HEK293T (cell line): ENCODE measurements around the gene FBXL16.

Experiments
- CTCF ChIA-PET: fragments of 350-600 bp; formaldehyde crosslinking; extraction: SDS; loops from one replicate; lab custom pipeline; 2021; ENCODE audit warnings: antibody characterized with exemption, inconsistent platforms; lab: Yijun Ruan, JAX
- POLR2A ChIA-PET: fragments of 350-600 bp; formaldehyde crosslinking; extraction: SDS; loops from one replicate; lab custom pipeline; 2020; ENCODE audit warnings: antibody characterized with exemption, inconsistent platforms; lab: Yijun Ruan, JAX
- DNase-seq: peaks from one replicate; pipeline ENCODE4 v3.0.0; 2012; ENCODE audit warnings: mixed read lengths; ENCODE audit errors: extremely low spot score
- ARNT ChIP-seq: fragments of 450-650 bp; IDR thresholded peaks from 2 replicates; pipeline ENCODE4 v1.6.1; 2017; ENCODE audit warnings: mild to moderate bottlenecking
- BHLHE40 ChIP-seq: fragments of 450-650 bp; IDR thresholded peaks from 2 replicates; pipeline ENCODE4 v1.6.1; 2016; ENCODE audit warnings: mild to moderate bottlenecking, moderate library complexity, borderline replicate concordance
- CTBP1 ChIP-seq: fragments of 450-650 bp; IDR thresholded peaks from 2 replicates; pipeline ENCODE4 v1.6.1; 2016; ENCODE audit warnings: borderline replicate concordance
- ELF4 ChIP-seq: fragments of 450-650 bp; IDR thresholded peaks from 2 replicates; pipeline ENCODE4 v1.6.1; 2017; ENCODE audit warnings: antibody characterized with exemption
- FOXA1 ChIP-seq: fragments of 450-650 bp; IDR thresholded peaks from 2 replicates; pipeline ENCODE4 v1.6.1; 2016; ENCODE audit warnings: mild to moderate bottlenecking
- FOXK2 ChIP-seq: fragments of 450-650 bp; IDR thresholded peaks from 2 replicates; pipeline ENCODE4 v1.6.1; 2016; ENCODE audit warnings: mild to moderate bottlenecking
- FOXM1 ChIP-seq: fragments of 450-650 bp; IDR thresholded peaks from 2 replicates; pipeline ENCODE4 v1.6.1; 2017; ENCODE audit warnings: mild to moderate bottlenecking, borderline replicate concordance
- HDGF ChIP-seq: fragments of 450-650 bp; IDR thresholded peaks from 2 replicates; pipeline ENCODE4 v1.6.1; 2017; ENCODE audit warnings: antibody characterized with exemption, borderline replicate concordance
- L3MBTL2 ChIP-seq: fragments of 450-650 bp; conservative IDR thresholded peaks from 2 replicates; pipeline ENCODE4 v1.6.1; 2016; ENCODE audit warnings: mild to moderate bottlenecking
- LEF1 ChIP-seq: fragments of 450-650 bp; IDR thresholded peaks from 2 replicates; pipeline ENCODE4 v1.6.1; 2017; ENCODE audit warnings: mild to moderate bottlenecking, borderline replicate concordance
- NFRKB ChIP-seq: fragments of 450-650 bp; IDR thresholded peaks from 2 replicates; pipeline ENCODE4 v1.6.1; 2016; ENCODE audit warnings: mild to moderate bottlenecking, moderate library complexity
- SP1 ChIP-seq: fragments of 450-650 bp; IDR thresholded peaks from 2 replicates; pipeline ENCODE4 v1.6.1; 2017
- SUZ12 ChIP-seq: fragments of 450-650 bp; IDR thresholded peaks from 2 replicates; pipeline ENCODE4 v1.6.1; 2016; ENCODE audit warnings: mild to moderate bottlenecking
- TARDBP ChIP-seq: fragments of 450-650 bp; IDR thresholded peaks from 2 replicates; pipeline ENCODE4 v1.6.1; 2016
- ZNF384 ChIP-seq: fragments of 450-650 bp; IDR thresholded peaks from 2 replicates; pipeline ENCODE4 v1.6.1; 2016
- TF ChIP-seq, protein P1 (sequence below): fragments of 450-650 bp; IDR thresholded peaks from 2 replicates; pipeline ENCODE4 v1.6.1; 2016

Gene FBXL16

GRCh38 chr16:683396-684070 lies 22.1 kb downstream of the FBXL16 start:
- CTCF ChIA-PET: no interaction called here
- POLR2A ChIA-PET: interaction anchor here (1.4 kb wide), 1 partner anchor 38 kb away, joined by 4 read pairs; the partner anchor contains the start of gene ANTKMT
- TF ChIP-seq NFRKB (no peak), ZNF384 (no peak), L3MBTL2 (peak; percentile 33), SP1 (no peak), TARDBP (no peak), SUZ12 (no peak), CTBP1 (no peak), HDGF (peak; percentile 58; the same call in 1 of the 2 replicates)
- TF ChIP-seq, protein P1, sequence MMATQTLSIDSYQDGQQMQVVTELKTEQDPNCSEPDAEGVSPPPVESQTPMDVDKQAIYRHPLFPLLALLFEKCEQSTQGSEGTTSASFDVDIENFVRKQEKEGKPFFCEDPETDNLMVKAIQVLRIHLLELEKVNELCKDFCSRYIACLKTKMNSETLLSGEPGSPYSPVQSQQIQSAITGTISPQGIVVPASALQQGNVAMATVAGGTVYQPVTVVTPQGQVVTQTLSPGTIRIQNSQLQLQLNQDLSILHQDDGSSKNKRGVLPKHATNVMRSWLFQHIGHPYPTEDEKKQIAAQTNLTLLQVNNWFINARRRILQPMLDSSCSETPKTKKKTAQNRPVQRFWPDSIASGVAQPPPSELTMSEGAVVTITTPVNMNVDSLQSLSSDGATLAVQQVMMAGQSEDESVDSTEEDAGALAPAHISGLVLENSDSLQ: no peak
- no peak for DNase-seq

DNA sequence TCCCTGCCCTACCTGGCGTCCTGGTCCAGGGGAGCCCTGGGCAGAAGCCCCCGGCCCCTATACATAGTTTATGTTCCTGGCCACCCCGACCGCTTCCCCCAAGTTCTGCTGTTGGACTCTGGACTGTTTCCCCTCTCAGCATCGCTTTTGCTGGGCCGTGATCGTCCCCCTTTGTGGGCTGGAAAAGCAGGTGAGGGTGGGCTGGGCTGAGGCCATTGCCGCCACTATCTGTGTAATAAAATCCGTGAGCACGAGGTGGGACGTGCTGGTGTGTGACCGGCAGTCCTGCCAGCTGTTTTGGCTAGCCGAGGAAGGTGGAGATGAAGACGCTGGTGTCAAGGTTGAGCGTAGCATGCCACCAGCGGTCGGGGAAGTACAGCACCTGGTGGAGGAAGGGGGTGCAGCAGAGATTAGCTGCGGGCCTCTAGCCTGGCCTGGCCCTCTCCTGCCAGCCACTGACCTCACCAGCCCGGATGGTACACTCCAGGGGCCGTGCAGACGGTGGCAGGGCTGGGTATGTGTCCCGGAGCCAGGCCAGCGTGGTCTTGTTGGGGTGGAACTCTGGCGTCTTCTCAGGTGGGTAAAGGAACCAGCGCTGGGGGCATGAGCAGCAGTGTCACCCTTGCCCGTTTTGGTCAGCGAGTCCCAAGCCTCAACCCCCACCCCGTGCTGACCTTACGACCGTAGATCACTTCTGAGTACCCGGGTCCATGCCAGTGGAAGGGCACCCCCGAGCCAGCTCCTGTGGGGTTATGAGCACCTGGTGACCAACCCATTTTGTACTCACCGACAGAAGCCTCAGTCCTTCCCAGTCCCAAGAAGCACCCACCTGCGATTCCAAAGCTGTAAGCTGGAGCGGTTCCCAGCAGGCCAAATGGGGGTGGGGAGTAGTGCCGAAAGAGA lies 22.9 kb downstream of the FBXL16 start:
- DNase-seq: no peak
- ChIA-PET POLR2A (interaction anchor here (1.3 to 3.0 kb wide), 6 partner anchors 7 to 46 kb away, joined by 5 to 33 read pairs (median 10); partner anchors contain the start of genes ANTKMT, METTL26, RHOT2 and WDR24), CTCF (no interaction called here)
- no peak for TF ChIP-seq FOXA1
- TF ChIP-seq LEF1: no peak
- no peak for TF ChIP-seq SP1
- TF ChIP-seq L3MBTL2: peak; percentile 42

GRCh38 chr16:681746-682427 lies 23.7 kb downstream of the FBXL16 start:
- ChIA-PET CTCF (no interaction called here), POLR2A (interaction anchor here (0.8 to 3.0 kb wide), 11 partner anchors 8 to 46 kb away, joined by 3 to 33 read pairs (median 5); partner anchors contain the start of genes ANTKMT, METTL26, RHOT2 and WDR24)
- no peak for DNase-seq
- TF ChIP-seq FOXK2: no peak
- TF ChIP-seq ARNT: no peak
- TF ChIP-seq L3MBTL2: peak; percentile 82
- TF ChIP-seq NFRKB: no peak
- 0 out of 2 replicates have a peak, but pooled peaks have one; percentile 22 for TF ChIP-seq HDGF
- no peak for TF ChIP-seq SUZ12

DNA sequence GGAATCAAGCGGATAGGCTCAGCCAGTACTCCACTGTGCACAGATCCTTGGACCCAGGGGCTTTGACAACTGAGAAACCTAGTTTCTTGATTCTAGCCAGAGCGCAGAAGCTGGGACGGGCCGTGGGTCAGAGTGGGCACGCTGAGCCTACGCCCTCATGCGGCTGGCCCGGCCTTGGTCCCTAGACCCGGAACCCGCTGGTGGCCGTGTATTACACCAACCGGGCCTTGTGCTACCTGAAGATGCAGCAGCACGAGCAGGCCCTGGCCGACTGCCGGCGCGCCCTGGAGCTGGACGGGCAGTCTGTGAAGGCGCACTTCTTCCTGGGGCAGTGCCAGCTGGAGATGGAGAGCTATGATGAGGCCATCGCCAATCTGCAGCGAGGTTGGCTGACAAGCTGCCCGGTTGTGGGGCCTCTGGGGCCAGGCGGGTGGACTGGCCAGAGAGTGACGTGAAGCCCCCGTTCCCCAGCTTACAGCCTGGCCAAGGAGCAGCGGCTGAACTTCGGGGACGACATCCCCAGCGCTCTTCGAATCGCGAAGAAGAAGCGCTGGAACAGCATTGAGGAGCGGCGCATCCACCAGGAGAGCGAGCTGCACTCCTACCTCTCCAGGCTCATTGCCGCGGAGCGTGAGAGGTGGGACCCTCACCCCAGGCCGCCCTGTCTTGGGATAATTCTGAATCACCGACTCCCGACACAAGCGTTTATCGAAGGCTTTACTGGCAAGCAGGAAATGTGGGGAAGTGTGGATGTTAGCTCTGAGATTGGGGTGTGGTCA lies 24.4 kb downstream of the FBXL16 start:
- ChIA-PET POLR2A (interaction anchor here (0.8 to 3.0 kb wide), 13 partner anchors 9 to 45 kb away, joined by 3 to 33 read pairs (median 5); partner anchors contain the start of genes ANTKMT, METTL26, RHOT2 and WDR24), CTCF (no interaction called here)
- TF ChIP-seq ARNT: no peak
- TF ChIP-seq HDGF: no peak
- no peak for TF ChIP-seq SUZ12
- DNase-seq: no peak

DNA sequence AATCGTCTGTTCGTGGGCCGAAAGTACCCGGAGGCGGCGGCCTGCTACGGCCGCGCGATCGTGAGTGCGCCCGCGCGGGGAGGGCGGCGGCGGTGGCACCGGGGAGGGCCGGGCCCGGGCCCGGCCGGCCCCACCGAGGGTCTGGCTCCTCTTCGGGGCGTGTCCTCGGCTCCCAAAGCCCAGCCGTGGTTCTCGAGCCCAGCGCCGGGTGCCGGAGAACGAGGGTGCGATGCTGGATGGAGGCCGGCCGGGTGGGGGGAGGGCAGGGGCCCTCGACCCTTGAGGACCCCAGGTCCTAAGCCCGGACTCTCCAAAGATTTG lies 25.0 kb downstream of the FBXL16 start:
- no peak for DNase-seq
- TF ChIP-seq FOXA1: no peak
- TF ChIP-seq FOXK2: no peak
- TF ChIP-seq L3MBTL2: no peak
- no peak for TF ChIP-seq FOXM1
- TF ChIP-seq ZNF384: no peak
- TF ChIP-seq LEF1: no peak
- TF ChIP-seq SUZ12: no peak
- no peak for TF ChIP-seq HDGF
- TF ChIP-seq ARNT: no peak
- ChIA-PET CTCF (no interaction called here), POLR2A (interaction anchor here (0.6 to 3.0 kb wide), 11 partner anchors 8 to 112 kb away, joined by 3 to 33 read pairs (median 4); partner anchors contain the start of genes ANTKMT and WDR24)

GRCh38 chr16:679814-680624 lies 25.6 kb downstream of the FBXL16 start, which contains the start of gene STUB1:
TSS of gene STUB1 (plus strand) at chr16:680410. CDS start at chr16:680526, 116 bp downstream.
- no peak for TF ChIP-seq FOXK2
- no peak for TF ChIP-seq BHLHE40
- no peak for TF ChIP-seq SUZ12
- TF ChIP-seq, protein P1: no peak
- no peak for TF ChIP-seq ZNF384
- TF ChIP-seq TARDBP: 0 out of 2 replicates have a peak, but pooled peaks have one; percentile 28
- no peak for TF ChIP-seq HDGF
- no peak for TF ChIP-seq L3MBTL2
- no peak for TF ChIP-seq CTBP1
- TF ChIP-seq SP1: no peak
- 0 out of 2 replicates have a peak, but pooled peaks have one; percentile 12 for TF ChIP-seq FOXM1
- TF ChIP-seq ELF4: no peak
- CTCF ChIA-PET: no interaction called here

More at GRCh38 chr16:679814-680624, 25.6 kb downstream of the FBXL16 start, which contains the start of gene STUB1:
- peak; percentile 80 for DNase-seq
- POLR2A ChIA-PET: interaction anchor here (0.6 to 3.0 kb wide), 11 partner anchors 7 to 111 kb away, joined by 3 to 33 read pairs (median 5); partner anchors contain the start of genes ANTKMT, WDR24 and WDR90
